Activated CD8-positive, alpha-beta T cell treated with anti-CD3 and anti-CD28 coated beads, Interleukin-2, amount 10 ng/mL, durations not matched to agents 7 days and 5 days (primary cell): ENCODE measurements around the gene TNRC6A. TPM values are rescaled to one million over a fixed set of nuclear protein-coding genes. Genes with fewer than 3 reads are reported as not detected.
"Not testable (repeated sequence)": the region's sequence is repeated elsewhere in the genome, so short reads cannot be mapped to it uniquely, and the experiment has no call there.

Source experiments
- ATAC-seq: fragments of 150-1000 bp; cut with Tn5 transposase; one replicate; pipeline ENCODE4 v1.10.0; 2021; ENCODE audit warnings: moderate library complexity
- CTCF ChIA-PET: fragments of 350-600 bp; sonication (Branson Sonifier 250); formaldehyde crosslinking; loops from one replicate; lab custom pipeline; 2021; ENCODE audit warnings: antibody characterized with exemption; lab: Charles Lee
- POLR2A ChIA-PET: fragments of 350-600 bp; sonication (Branson Sonifier 250); formaldehyde crosslinking; loops from one replicate; lab custom pipeline; 2021; ENCODE audit warnings: antibody characterized with exemption; lab: Charles Lee
- DNase-seq: peaks from one replicate; pipeline ENCODE4 v3.0.0-alpha.2; 2020
- H3K27ac Mint-ChIP-seq: one replicate; pipeline ENCODE4 v1.8.0; 2021; ENCODE audit warnings: mild to moderate bottlenecking, mixed read lengths
- H3K27me3 Mint-ChIP-seq: one replicate; pipeline ENCODE4 v1.8.0; 2021; ENCODE audit warnings: low read depth, mixed read lengths
- H3K36me3 Mint-ChIP-seq: one replicate; pipeline ENCODE4 v1.8.0; 2021; ENCODE audit warnings: low read depth, mixed read lengths
- H3K4me1 Mint-ChIP-seq: one replicate; pipeline ENCODE4 v1.8.0; 2021; ENCODE audit warnings: low read depth, mixed read lengths
- H3K4me3 Mint-ChIP-seq: one replicate; pipeline ENCODE4 v1.8.0; 2021; ENCODE audit warnings: mild to moderate bottlenecking, mixed read lengths
- H3K9me3 Mint-ChIP-seq: one replicate; pipeline ENCODE4 v1.8.0; 2022; ENCODE audit warnings: mixed read lengths; ENCODE audit not compliant: insufficient read depth
- total RNA-seq, 2 experiments: library from RNA; stranded (reverse); gene quantifications; one replicate each; pipeline ENCODE4 v1.2.3, GENCODE V29; 2021

TNRC6A gene
- total RNA-seq, 2 experiments from 2014 or later, result 28.8 to 28.9 TPM

DNA sequence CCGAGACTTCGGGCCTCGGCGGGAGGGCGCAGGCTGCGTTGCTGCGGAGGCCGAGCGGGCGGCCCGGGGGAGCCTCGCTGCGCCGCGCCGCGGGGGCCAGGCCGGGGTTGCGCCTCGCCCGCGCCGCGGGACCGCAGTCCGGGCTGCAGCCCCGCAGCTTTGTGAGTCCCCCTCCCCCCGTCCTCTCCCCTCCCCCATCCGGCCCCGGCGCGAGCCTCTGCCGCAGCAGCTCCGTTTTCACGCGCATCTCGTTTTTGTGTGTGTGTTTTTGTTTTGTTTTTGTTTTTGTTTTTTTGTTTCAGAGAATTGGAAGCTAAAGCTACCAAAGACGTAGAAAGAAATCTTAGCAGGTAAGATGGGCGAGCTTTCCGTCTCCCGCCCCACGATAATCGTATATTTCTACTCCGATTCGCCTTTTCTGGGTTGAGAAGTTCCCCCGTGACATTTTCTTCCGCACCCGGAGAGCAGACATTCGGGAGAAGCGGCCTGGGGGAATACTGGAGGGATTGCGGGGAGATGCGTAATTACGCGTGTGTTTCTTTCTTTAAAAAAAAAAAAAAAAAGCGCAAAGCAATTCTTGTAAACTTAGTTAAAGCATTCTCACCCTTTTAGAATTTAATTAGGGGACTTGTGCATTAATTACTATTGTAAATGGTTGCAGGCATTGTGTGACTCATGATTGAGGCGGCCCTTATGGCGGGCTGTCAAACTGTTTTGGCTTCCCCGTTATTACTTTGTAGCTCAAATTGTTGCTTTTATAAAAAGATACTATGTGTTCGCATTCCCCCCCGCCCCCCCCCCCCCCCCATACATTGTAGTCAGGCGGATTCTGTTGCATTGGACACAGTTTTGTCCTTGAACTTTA lies 732 bp downstream of the TNRC6A start:
- peak overlapping the region; percentile 94 for H3K27ac Mint-ChIP-seq
- peaks cover 2% of the 10 kb centered on the region for H3K27me3 Mint-ChIP-seq
- H3K36me3 Mint-ChIP-seq, result peaks cover 35% of the 10 kb centered on the region
- H3K9me3 Mint-ChIP-seq, result no peaks in the 10 kb centered on the region
- DNase-seq (peak; percentile 43), ATAC-seq (peak; percentile 68)
- H3K4me3 Mint-ChIP-seq, result peak overlapping the region; percentile 86
- CTCF ChIA-PET, result interaction anchor here (0.7 to 1.1 kb wide), 3 partner anchors 11 to 495 kb away, joined by 3 read pairs; partner anchors contain the start of gene LCMT1
- POLR2A ChIA-PET, result interaction anchor here (0.6 to 1.5 kb wide), 5 partner anchors 14 to 285 kb away, joined by 3 to 5 read pairs (median 4); partner anchors contain the start of genes ARHGAP17 and RBBP6
- peaks cover 28% of the 10 kb centered on the region for H3K4me1 Mint-ChIP-seq

DNA sequence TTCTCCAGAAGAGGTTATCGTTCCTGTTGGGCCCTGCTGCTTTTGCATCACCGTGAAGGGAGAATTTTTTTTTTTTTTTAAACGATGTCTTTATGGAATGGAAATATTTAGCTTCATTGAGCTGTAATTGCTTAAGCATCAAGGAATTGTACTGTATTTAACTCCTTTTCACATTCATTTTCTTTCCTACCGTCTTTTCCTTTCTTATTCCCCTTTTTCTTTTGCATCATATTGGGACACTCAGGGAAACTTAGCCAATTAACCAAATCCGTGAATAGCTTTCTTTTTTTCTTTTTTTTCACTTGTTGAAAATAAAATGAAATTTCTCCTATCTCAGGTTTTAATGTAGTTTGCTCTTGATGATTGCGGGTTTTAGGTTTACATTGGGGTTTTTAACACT lies 1.5 kb downstream of the TNRC6A start:
- Mint-ChIP-seq H3K27me3 (peaks cover 2% of the 10 kb centered on the region), H3K27ac (peak overlapping the region; percentile 27), H3K9me3 (no peaks in the 10 kb centered on the region), H3K4me3 (peak overlapping the region; percentile 86), H3K4me1 (peaks cover 28% of the 10 kb centered on the region), H3K36me3 (peaks cover 35% of the 10 kb centered on the region)
- POLR2A ChIA-PET, result interaction anchor here (0.6 to 1.5 kb wide), 4 partner anchors 13 to 192 kb away, joined by 3 to 5 read pairs (median 4); partner anchors contain the start of gene RBBP6
- ATAC-seq (no peak), DNase-seq (no peak)
- CTCF ChIA-PET, result interaction anchor here (0.8 to 1.1 kb wide), 2 partner anchors 381 to 495 kb away, joined by 3 read pairs; partner anchors contain the start of gene LCMT1

- peaks cover 32% of the 10 kb centered on the region for H3K4me1 Mint-ChIP-seq
- H3K27ac Mint-ChIP-seq, result no peak overlapping the region
- H3K4me3 Mint-ChIP-seq, result no peak overlapping the region
- ChIA-PET POLR2A (no interaction called here), CTCF (no interaction called here)
- H3K9me3 Mint-ChIP-seq, result no peaks in the 10 kb centered on the region
- peaks cover 2% of the 10 kb centered on the region for H3K27me3 Mint-ChIP-seq
- no peak for DNase-seq
- ATAC-seq, result no peak
- H3K36me3 Mint-ChIP-seq, result peaks cover 39% of the 10 kb centered on the region
Observed at GRCh38 chr16:24731722-24732419, 2.4 kb downstream of the TNRC6A start.

- ChIA-PET POLR2A (no interaction called here), CTCF (interaction anchor here (0.7 kb wide), 1 partner anchor 57 kb away, joined by 5 read pairs; no protein-coding TSS in a partner anchor)
- no peak overlapping the region for H3K4me3 Mint-ChIP-seq
- H3K27me3 Mint-ChIP-seq, result no peaks in the 10 kb centered on the region
- peaks cover 46% of the 10 kb centered on the region for H3K36me3 Mint-ChIP-seq
- H3K9me3 Mint-ChIP-seq, result no peaks in the 10 kb centered on the region
- H3K27ac Mint-ChIP-seq, result no peak overlapping the region
- H3K4me1 Mint-ChIP-seq, result peaks cover 36% of the 10 kb centered on the region
- ATAC-seq (no peak), DNase-seq (no peak)
Observed at GRCh38 chr16:24734382-24734781, 4.9 kb downstream of the TNRC6A start.

GRCh38 chr16:24736758-24737157 lies 7.3 kb downstream of the TNRC6A start:
- ATAC-seq (no peak), DNase-seq (no peak)
- POLR2A ChIA-PET, result no interaction called here
- CTCF ChIA-PET, result interaction anchor here (0.6 to 1.1 kb wide), 4 partner anchors 9 to 489 kb away, joined by 3 to 5 read pairs (median 4); no protein-coding TSS in a partner anchor
- H3K9me3 Mint-ChIP-seq, result no peaks in the 10 kb centered on the region
- no peaks in the 10 kb centered on the region for H3K27me3 Mint-ChIP-seq
- peaks cover 41% of the 10 kb centered on the region for H3K36me3 Mint-ChIP-seq
- H3K27ac Mint-ChIP-seq, result no peak overlapping the region
- no peak overlapping the region for H3K4me3 Mint-ChIP-seq
- H3K4me1 Mint-ChIP-seq, result peaks cover 32% of the 10 kb centered on the region

GRCh38 chr16:24737391-24737871 lies 8.0 kb downstream of the TNRC6A start:
- Mint-ChIP-seq H3K27me3 (no peaks in the 10 kb centered on the region), H3K36me3 (peaks cover 38% of the 10 kb centered on the region), H3K9me3 (no peaks in the 10 kb centered on the region), H3K4me3 (no peak overlapping the region), H3K27ac (no peak overlapping the region), H3K4me1 (peaks cover 25% of the 10 kb centered on the region)
- DNase-seq, result no peak
- CTCF ChIA-PET, result interaction anchor here (0.9 to 1.1 kb wide), 3 partner anchors 8 to 488 kb away, joined by 3 to 5 read pairs (median 4); no protein-coding TSS in a partner anchor
- POLR2A ChIA-PET, result no interaction called here
- ATAC-seq, result no peak

DNA sequence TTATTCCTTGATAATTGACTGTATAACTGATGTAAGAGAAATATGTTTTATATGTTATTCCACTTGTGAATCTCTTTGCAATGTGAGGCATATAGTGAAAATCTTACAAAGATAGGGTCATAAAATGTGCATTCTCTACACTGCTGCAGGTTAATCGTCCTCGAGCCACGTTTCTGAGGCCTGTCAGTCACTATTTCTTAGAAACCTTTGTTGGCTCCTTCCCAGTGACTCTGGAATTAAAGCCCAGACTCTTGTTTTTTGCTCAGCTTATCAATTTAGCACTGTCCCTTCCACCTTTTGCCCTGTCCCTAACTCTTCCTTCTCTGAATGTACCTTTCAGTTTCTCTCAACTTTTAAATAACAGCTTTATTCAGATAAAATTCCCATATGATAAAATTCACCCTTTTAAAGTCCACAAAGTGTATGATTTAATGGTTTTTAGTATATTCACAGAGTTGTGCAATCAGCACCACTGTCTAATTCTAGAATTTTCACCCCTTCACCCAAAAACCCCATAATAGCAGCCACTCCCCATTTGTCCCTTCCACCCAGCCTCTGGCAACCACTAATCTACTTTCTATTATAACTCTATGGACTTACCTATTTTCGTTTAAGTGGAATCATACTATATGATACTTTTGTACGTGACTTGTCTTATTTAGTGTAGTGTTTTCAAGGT lies 8.6 kb downstream of the TNRC6A start:
- H3K9me3 Mint-ChIP-seq, result no peaks in the 10 kb centered on the region
- POLR2A ChIA-PET, result no interaction called here
- H3K4me1 Mint-ChIP-seq, result peaks cover 24% of the 10 kb centered on the region

DNA sequence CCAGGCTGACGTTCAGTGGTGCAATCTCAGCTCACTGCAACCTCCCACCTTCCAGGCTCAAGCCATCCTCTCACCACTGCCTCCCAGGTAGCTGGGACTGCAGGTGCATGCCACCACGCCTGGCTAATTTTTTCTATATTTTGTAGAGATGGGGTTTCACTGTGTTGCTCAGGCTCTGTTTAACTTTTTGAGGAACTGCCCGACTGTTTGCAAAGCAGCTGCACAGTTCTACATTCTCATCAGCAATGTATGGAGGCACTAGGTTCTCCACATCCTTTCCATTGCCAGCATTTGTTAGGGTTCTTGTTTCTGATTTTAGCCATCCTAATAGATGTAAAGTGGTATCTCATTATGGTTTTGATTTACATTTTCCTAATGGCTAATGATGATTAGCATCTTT lies 9.4 kb downstream of the TNRC6A start:
- DNase-seq (no peak), ATAC-seq (no peak)
- Mint-ChIP-seq H3K4me1 (peaks cover 22% of the 10 kb centered on the region), H3K36me3 (peaks cover 28% of the 10 kb centered on the region), H3K9me3 (no peaks in the 10 kb centered on the region), H3K4me3 (no peak overlapping the region), H3K27me3 (no peaks in the 10 kb centered on the region), H3K27ac (no peak overlapping the region)
- CTCF ChIA-PET, result no interaction called here
- POLR2A ChIA-PET, result no interaction called here

More for the DNA sequence above, 8.6 kb downstream of the TNRC6A start:
- DNase-seq (no peak), ATAC-seq (no peak)
- CTCF ChIA-PET, result interaction anchor here (1.0 kb wide), 1 partner anchor 8 kb away, joined by 5 read pairs; no protein-coding TSS in a partner anchor
- H3K27me3 Mint-ChIP-seq, result no peaks in the 10 kb centered on the region
- no peak overlapping the region for H3K27ac Mint-ChIP-seq
- H3K4me3 Mint-ChIP-seq, result no peak overlapping the region
- H3K36me3 Mint-ChIP-seq, result peaks cover 35% of the 10 kb centered on the region

- Mint-ChIP-seq H3K27ac (no peak overlapping the region), H3K36me3 (peaks cover 28% of the 10 kb centered on the region), H3K4me1 (peaks cover 29% of the 10 kb centered on the region), H3K9me3 (no peaks in the 10 kb centered on the region), H3K4me3 (no peak overlapping the region), H3K27me3 (no peaks in the 10 kb centered on the region)
- ChIA-PET POLR2A (no interaction called here), CTCF (interaction anchor here (0.9 kb wide), 1 partner anchor 12 kb away, joined by 3 read pairs; no protein-coding TSS in a partner anchor)
- ATAC-seq (no peak), DNase-seq (no peak)
Observed at GRCh38 chr16:24741862-24742261, 12.4 kb downstream of the TNRC6A start.

DNA sequence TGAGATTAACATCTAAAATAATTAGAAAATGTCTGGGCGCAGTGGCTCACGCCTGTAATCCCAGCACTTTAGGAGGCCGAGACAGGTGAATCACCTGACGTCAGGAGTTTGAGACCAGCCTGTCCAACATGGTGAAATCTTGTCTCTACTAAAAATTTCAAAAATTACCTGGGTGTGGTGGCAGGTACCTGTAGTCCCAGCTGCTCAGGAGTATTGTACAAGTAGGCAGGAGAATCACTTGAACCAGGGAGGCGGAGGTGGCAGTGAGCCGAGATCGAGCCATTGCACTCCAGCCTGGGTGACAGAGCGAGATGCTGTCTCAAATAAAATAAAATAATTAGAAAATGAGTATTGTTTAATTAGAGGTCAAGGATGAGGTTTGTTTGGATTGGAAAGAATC lies 13.2 kb downstream of the TNRC6A start:
- H3K4me1 Mint-ChIP-seq, result peaks cover 27% of the 10 kb centered on the region
- POLR2A ChIA-PET, result interaction anchor here (0.7 kb wide), 1 partner anchor 258 kb away, joined by 3 read pairs; no protein-coding TSS in a partner anchor
- H3K27me3 Mint-ChIP-seq, H3K4me3 Mint-ChIP-seq, CTCF ChIA-PET, H3K9me3 Mint-ChIP-seq, DNase-seq, ATAC-seq, H3K27ac Mint-ChIP-seq: not testable (repeated sequence)
- peaks cover 28% of the 10 kb centered on the region for H3K36me3 Mint-ChIP-seq

DNA sequence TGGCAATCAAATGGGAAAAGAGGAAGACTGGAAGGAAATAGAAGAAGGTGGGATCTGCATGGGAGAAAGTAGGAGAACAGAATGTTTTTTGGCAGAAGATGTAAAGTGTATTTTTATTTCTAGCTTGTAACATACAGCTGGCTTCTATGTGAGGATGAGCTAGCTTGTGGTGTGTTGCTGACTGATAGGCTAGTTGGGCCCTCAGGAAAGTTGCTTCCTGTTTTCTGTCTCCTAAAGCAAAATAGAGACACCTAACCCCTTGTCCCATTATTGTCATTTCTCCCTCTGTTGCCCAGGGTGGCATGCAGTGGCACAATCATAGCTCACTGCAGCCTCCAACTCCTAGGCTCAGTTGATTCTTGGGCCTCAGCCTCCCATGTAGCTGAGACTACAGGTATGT lies 15.9 kb downstream of the TNRC6A start:
- no peaks in the 10 kb centered on the region for H3K9me3 Mint-ChIP-seq
- POLR2A ChIA-PET, result interaction anchor here (1.3 kb wide), 1 partner anchor 15 kb away, joined by 4 read pairs; no protein-coding TSS in a partner anchor
- no peak overlapping the region for H3K27ac Mint-ChIP-seq
- peaks cover 21% of the 10 kb centered on the region for H3K36me3 Mint-ChIP-seq
- ATAC-seq, result no peak
- H3K4me1 Mint-ChIP-seq, result peaks cover 25% of the 10 kb centered on the region
- H3K27me3 Mint-ChIP-seq, result no peaks in the 10 kb centered on the region
- CTCF ChIA-PET, result interaction anchor here (0.7 to 1.4 kb wide), 3 partner anchors 8 to 37 kb away, joined by 3 to 5 read pairs (median 3); no protein-coding TSS in a partner anchor
- DNase-seq, result no peak
- H3K4me3 Mint-ChIP-seq, result no peak overlapping the region
